Measurements from ENCODE around the gene VGLL1. TPM values are rescaled to one million over a fixed set of nuclear protein-coding genes. Genes with fewer than 3 reads are reported as not detected.

VGLL1 gene
- polyA plus RNA-seq (2012; ENCODE audit: insufficient read depth, insufficient read length, low read depth) = not detected

- Histone ChIP-seq H3K4me1 (no peaks in the 10 kb centered on the region), H3K4me3 (ENCODE audit: low read depth, low read length) (no peak within 1 kb of the TSS), H3K27me3 (no peaks in the 10 kb centered on the region), H3K36me3 (no peaks in the 10 kb centered on the region), H3K9me3 (no peaks in the 10 kb centered on the region)
- TF ChIP-seq CTCF (IDR thresholded peaks at IDR 0.05; ENCODE audit: low read depth, low read length) = no peak
- DNase-seq = no peak
Observed at GRCh38 chrX:136531951-136532350, at the start of gene VGLL1. Gene VGLL1, plus strand, starts transcription at chrX:136532215. Its CDS starts 3,806 bp downstream, at chrX:136536021.

- no peaks in the 10 kb centered on the region for H3K27me3 ChIP-seq
- DNase-seq = no peak
- no peak for TF ChIP-seq CTCF (IDR thresholded peaks at IDR 0.05; ENCODE audit: low read depth, low read length)
- H3K9me3 ChIP-seq = no peaks in the 10 kb centered on the region
- H3K36me3 ChIP-seq = no peaks in the 10 kb centered on the region
- H3K4me1 ChIP-seq = no peaks in the 10 kb centered on the region
- H3K4me3 ChIP-seq (ENCODE audit: low read depth, low read length) = no peak within 1 kb of the TSS
Observed at GRCh38 chrX:136487647-136488046, 44.4 kb upstream of the VGLL1 start, which contains the start of gene BRS3. Gene BRS3, plus strand, starts transcription at chrX:136487947. Its CDS starts 168 bp downstream, at chrX:136488115.

- no peaks in the 10 kb centered on the region for H3K36me3 ChIP-seq
- H3K4me1 ChIP-seq = no peaks in the 10 kb centered on the region
- no peak overlapping the region for H3K4me3 ChIP-seq (ENCODE audit: low read depth, low read length)
- TF ChIP-seq CTCF (IDR thresholded peaks at IDR 0.05; ENCODE audit: low read depth, low read length) = no peak
- H3K27me3 ChIP-seq = no peaks in the 10 kb centered on the region
- H3K9me3 ChIP-seq = no peaks in the 10 kb centered on the region
- no peak for DNase-seq
Observed at GRCh38 chrX:136488706-136489105, 43.3 kb upstream of the VGLL1 start.

GRCh38 chrX:136491832-136492231, 40.2 kb upstream of the VGLL1 start:
- no peaks in the 10 kb centered on the region for H3K9me3 ChIP-seq
- DNase-seq = no peak
- peak; percentile 35 for TF ChIP-seq CTCF (IDR thresholded peaks at IDR 0.05; ENCODE audit: low read depth, low read length)
- H3K27me3 ChIP-seq = no peaks in the 10 kb centered on the region
- H3K4me1 ChIP-seq = no peaks in the 10 kb centered on the region
- H3K36me3 ChIP-seq = no peaks in the 10 kb centered on the region
- H3K4me3 ChIP-seq (ENCODE audit: low read depth, low read length) = no peak overlapping the region

GRCh38 chrX:136493011-136493410, 39.0 kb upstream of the VGLL1 start:
- TF ChIP-seq CTCF (IDR thresholded peaks at IDR 0.05; ENCODE audit: low read depth, low read length) = no peak
- Histone ChIP-seq H3K27me3 (no peaks in the 10 kb centered on the region), H3K36me3 (no peaks in the 10 kb centered on the region), H3K4me3 (ENCODE audit: low read depth, low read length) (no peak overlapping the region), H3K9me3 (no peaks in the 10 kb centered on the region), H3K4me1 (no peaks in the 10 kb centered on the region)
- no peak for DNase-seq

GRCh38 chrX:136495043-136495442, 37.0 kb upstream of the VGLL1 start:
- Histone ChIP-seq H3K4me3 (ENCODE audit: low read depth, low read length) (no peak overlapping the region), H3K27me3 (no peaks in the 10 kb centered on the region), H3K4me1 (no peaks in the 10 kb centered on the region), H3K36me3 (peaks cover under 1% of the 10 kb centered on the region; the same call in 1 of the 2 replicates), H3K9me3 (no peaks in the 10 kb centered on the region)
- no peak for TF ChIP-seq CTCF (IDR thresholded peaks at IDR 0.05; ENCODE audit: low read depth, low read length)
- DNase-seq = no peak
